DOHH2 (cell line): Measurements from ENCODE around the gene AP1B1.
A peak's percentile ranks its signal among the peaks of the same experiment; 100 is the strongest.
"Not testable (repeated sequence)": the region's sequence is repeated elsewhere in the genome, so short reads cannot be mapped to it uniquely, and the experiment has no call there.

Source experiments
- H3F3A ChIP-seq: fragments of 200-600 bp; sonication (generic), shearing (Covaris generic); 2 replicates; pipeline ENCODE4 v1.6.0; 2016; ENCODE audit warnings: antibody characterized with exemption, mild to moderate bottlenecking; ENCODE audit not compliant: control insufficient read depth, insufficient read depth
- H3K27ac ChIP-seq: fragments of 200-600 bp; sonication (generic); 2 replicates; pipeline ENCODE4 v1.5.1; 2014; ENCODE audit warnings: low read depth, mild to moderate bottlenecking, low read length, moderate library complexity
- H3K27me3 ChIP-seq: fragments of 200-600 bp; sonication (generic); 2 replicates; pipeline ENCODE4 v1.6.1; 2014; ENCODE audit warnings: mild to moderate bottlenecking, low read length, mixed read lengths; ENCODE audit not compliant: control insufficient read depth
- H3K36me3 ChIP-seq: fragments of 200-600 bp; sonication (generic); 2 replicates; pipeline ENCODE4 v1.6.1; 2014; ENCODE audit warnings: mild to moderate bottlenecking, low read length, moderate library complexity, mixed read lengths; ENCODE audit not compliant: control insufficient read depth
- H3K4me1 ChIP-seq: fragments of 200-600 bp; sonication (generic); 2 replicates; pipeline ENCODE4 v1.6.1; 2014; ENCODE audit warnings: mild to moderate bottlenecking, low read length, mixed read lengths; ENCODE audit not compliant: control insufficient read depth
- H3K4me2 ChIP-seq: fragments of 200-600 bp; sonication (generic); 2 replicates; pipeline ENCODE4 v1.6.0; 2014; ENCODE audit warnings: mild to moderate bottlenecking, low read length, moderate library complexity
- H3K4me3 ChIP-seq: fragments of 200-600 bp; sonication (generic); 2 replicates; pipeline ENCODE4 v1.5.1; 2014; ENCODE audit warnings: mild to moderate bottlenecking, low read length, mixed read lengths
- H3K79me2 ChIP-seq: fragments of 200-600 bp; sonication (generic); 2 replicates; pipeline ENCODE4 v1.6.1; 2014; ENCODE audit warnings: mild to moderate bottlenecking, low read length, mixed read lengths; ENCODE audit not compliant: control insufficient read depth
- H3K9me2 ChIP-seq: fragments of 200-600 bp; sonication (generic); replicated peaks from 2 replicates; pipeline ENCODE4 v1.6.1; 2014; ENCODE audit warnings: mild to moderate bottlenecking, low read length, mixed read lengths; ENCODE audit not compliant: control insufficient read depth
- H3K9me3 ChIP-seq: fragments of 200-600 bp; sonication (generic); 2 replicates; pipeline ENCODE4 v1.6.1; 2014; ENCODE audit warnings: antibody characterized with exemption, low read length, mixed read lengths; ENCODE audit not compliant: control insufficient read depth, insufficient read depth
- H4K20me1 ChIP-seq: fragments of 200-600 bp; sonication (generic); 2 replicates; pipeline ENCODE4 v1.6.0; 2014; ENCODE audit warnings: low read depth, mild to moderate bottlenecking, antibody characterized with exemption, low read length, moderate library complexity; ENCODE audit not compliant: control insufficient read depth, insufficient read depth
- CTCF ChIP-seq: fragments of 200-600 bp; sonication (generic); IDR thresholded peaks from one replicate; pipeline ENCODE4 v1.5.1; 2014; ENCODE audit warnings: antibody characterized with exemption, mild to moderate bottlenecking, low read depth, low read length; ENCODE audit not compliant: poor library complexity, severe bottlenecking
- EZH2phosphoT487 ChIP-seq: fragments of 200-600 bp; sonication (generic); IDR thresholded peaks from 2 replicates; pipeline ENCODE4 v1.6.1; 2017; ENCODE audit warnings: borderline replicate concordance, mild to moderate bottlenecking, antibody characterized with exemption, low read length, moderate library complexity, mixed read lengths

AP1B1 gene

GRCh38 chr22:29426476-29426875 is 38.1 kb upstream of the AP1B1 start:
- H3K4me2 ChIP-seq = no peak overlapping the region
- H3K4me1 ChIP-seq = no peaks in the 10 kb centered on the region
- no peaks in the 10 kb centered on the region for H3K79me2 ChIP-seq
- H3K27me3 ChIP-seq = peaks cover 41% of the 10 kb centered on the region
- no peaks in the 10 kb centered on the region for H3F3A ChIP-seq
- H3K4me3 ChIP-seq = no peak overlapping the region
- no peaks in the 10 kb centered on the region for H4K20me1 ChIP-seq
- no peak overlapping the region for H3K27ac ChIP-seq
- TF ChIP-seq EZH2phosphoT487 (no peak), CTCF (no peak)
- no peaks in the 10 kb centered on the region for H3K36me3 ChIP-seq
- no peaks in the 10 kb centered on the region for H3K9me2 ChIP-seq
- no peaks in the 10 kb centered on the region for H3K9me3 ChIP-seq

GRCh38 chr22:29418704-29419103 is 30.3 kb upstream of the AP1B1 start:
- not testable (repeated sequence) for H3K36me3 ChIP-seq, H3K27ac ChIP-seq, H3K9me3 ChIP-seq, H3K9me2 ChIP-seq, H3F3A ChIP-seq, H3K4me2 ChIP-seq, H3K79me2 ChIP-seq, H3K4me3 ChIP-seq, H4K20me1 ChIP-seq
- H3K4me1 ChIP-seq = peaks cover 15% of the 10 kb centered on the region
- peaks cover 33% of the 10 kb centered on the region for H3K27me3 ChIP-seq

- not testable (repeated sequence) for H3K27ac ChIP-seq, H3K9me3 ChIP-seq, H3K79me2 ChIP-seq, H3K4me3 ChIP-seq, H3K36me3 ChIP-seq, H3F3A ChIP-seq, H3K4me2 ChIP-seq, H4K20me1 ChIP-seq, H3K9me2 ChIP-seq
- peaks cover 20% of the 10 kb centered on the region for H3K4me1 ChIP-seq
- peaks cover 35% of the 10 kb centered on the region for H3K27me3 ChIP-seq
These were observed 26.7 kb upstream of the AP1B1 start for GRCh38 chr22:29414951-29415591.

GRCh38 chr22:29412772-29413171 is 24.4 kb upstream of the AP1B1 start:
- H4K20me1 ChIP-seq, H3K9me2 ChIP-seq, H3F3A ChIP-seq, H3K9me3 ChIP-seq, H3K36me3 ChIP-seq, H3K79me2 ChIP-seq, H3K4me2 ChIP-seq, H3K27ac ChIP-seq, H3K4me3 ChIP-seq: not testable (repeated sequence)
- TF ChIP-seq CTCF = peak; percentile 68
- Histone ChIP-seq H3K4me1 (peaks cover 25% of the 10 kb centered on the region), H3K27me3 (peaks cover 39% of the 10 kb centered on the region)

- not testable (repeated sequence) for H3K36me3 ChIP-seq, H3K79me2 ChIP-seq, H3K9me3 ChIP-seq, H3F3A ChIP-seq, H3K9me2 ChIP-seq, H3K27ac ChIP-seq, H3K4me3 ChIP-seq, H4K20me1 ChIP-seq
- Histone ChIP-seq H3K4me1 (peaks cover 25% of the 10 kb centered on the region), H3K27me3 (peaks cover 37% of the 10 kb centered on the region), H3K4me2 (peak overlapping the region; percentile 25; the same call in 1 of the 2 replicates)
These were observed 23.3 kb upstream of the AP1B1 start for GRCh38 chr22:29411569-29412211.
